ENCODE measurements around the gene STUM.

Gene STUM

GRCh38 chr1:226563666-226564065 lies 15.1 kb downstream of the STUM start:
- no peaks in the 10 kb centered on the region for H3K79me2 ChIP-seq (ENCODE audit: insufficient read depth, low read length)
- no peak overlapping the region for H3K4me2 ChIP-seq (ENCODE audit: low read depth, low read length, poor library complexity, severe bottlenecking)
- no peaks in the 10 kb centered on the region for H4K20me1 ChIP-seq (ENCODE audit: low read depth, low read length)
- no peak overlapping the region for H2AFZ ChIP-seq (ENCODE audit: low read depth, low read length, severe bottlenecking)
- no peaks in the 10 kb centered on the region for H3K9me3 ChIP-seq (ENCODE audit: insufficient read depth, low read length)
- no peaks in the 10 kb centered on the region for H3K36me3 ChIP-seq (ENCODE audit: low read length)
- no peak overlapping the region for H3K4me3 ChIP-seq (ENCODE audit: insufficient read depth, low read length, poor library complexity, severe bottlenecking)
- no peak overlapping the region for H3K9ac ChIP-seq (ENCODE audit: low read length)
- H3K27ac ChIP-seq (ENCODE audit: low read depth, low read length), result no peak overlapping the region
- H3F3A ChIP-seq (ENCODE audit: insufficient read depth), result no peaks in the 10 kb centered on the region
- no peaks in the 10 kb centered on the region for H3K9me2 ChIP-seq (replicated peaks; ENCODE audit: insufficient read depth, low read length)
- H3K27me3 ChIP-seq (ENCODE audit: low read length), result no peaks in the 10 kb centered on the region
- TF ChIP-seq CTCF (IDR thresholded peaks at IDR 0.05; ENCODE audit: insufficient read depth, low read length, poor library complexity, severe bottlenecking) (no peak), EZH2phosphoT487 (conservative IDR thresholded peaks at IDR 0.05; ENCODE audit: low read length) (no peak)

- Histone ChIP-seq H3F3A (ENCODE audit: insufficient read depth) (no peaks in the 10 kb centered on the region), H3K79me2 (ENCODE audit: insufficient read depth, low read length) (no peaks in the 10 kb centered on the region), H3K4me2 (ENCODE audit: low read depth, low read length, poor library complexity, severe bottlenecking) (no peak overlapping the region), H3K9ac (ENCODE audit: low read length) (no peak overlapping the region), H3K4me3 (ENCODE audit: insufficient read depth, low read length, poor library complexity, severe bottlenecking) (no peak overlapping the region), H3K9me2 (replicated peaks; ENCODE audit: insufficient read depth, low read length) (no peaks in the 10 kb centered on the region), H4K20me1 (ENCODE audit: low read depth, low read length) (no peaks in the 10 kb centered on the region), H3K27ac (ENCODE audit: low read depth, low read length) (no peak overlapping the region), H3K27me3 (ENCODE audit: low read length) (no peaks in the 10 kb centered on the region), H2AFZ (ENCODE audit: low read depth, low read length, severe bottlenecking) (no peak overlapping the region), H3K9me3 (ENCODE audit: insufficient read depth, low read length) (no peaks in the 10 kb centered on the region), H3K36me3 (ENCODE audit: low read length) (no peaks in the 10 kb centered on the region)
- TF ChIP-seq CTCF (IDR thresholded peaks at IDR 0.05; ENCODE audit: insufficient read depth, low read length, poor library complexity, severe bottlenecking), result no peak
- no peak for TF ChIP-seq EZH2phosphoT487 (conservative IDR thresholded peaks at IDR 0.05; ENCODE audit: low read length)
These were observed 16.9 kb downstream of the STUM start for GRCh38 chr1:226565476-226565875.

- no peaks in the 10 kb centered on the region for H4K20me1 ChIP-seq (ENCODE audit: low read depth, low read length)
- no peak overlapping the region for H2AFZ ChIP-seq (ENCODE audit: low read depth, low read length, severe bottlenecking)
These were observed 17.7 kb downstream of the STUM start for GRCh38 chr1:226566234-226566633.

More at GRCh38 chr1:226566234-226566633, 17.7 kb downstream of the STUM start:
- Histone ChIP-seq H3K27ac (ENCODE audit: low read depth, low read length) (no peak overlapping the region), H3K9me2 (replicated peaks; ENCODE audit: insufficient read depth, low read length) (no peaks in the 10 kb centered on the region), H3K9ac (ENCODE audit: low read length) (no peak overlapping the region), H3K79me2 (ENCODE audit: insufficient read depth, low read length) (no peaks in the 10 kb centered on the region), H3K4me3 (ENCODE audit: insufficient read depth, low read length, poor library complexity, severe bottlenecking) (no peak overlapping the region), H3F3A (ENCODE audit: insufficient read depth) (no peaks in the 10 kb centered on the region), H3K9me3 (ENCODE audit: insufficient read depth, low read length) (no peaks in the 10 kb centered on the region), H3K4me2 (ENCODE audit: low read depth, low read length, poor library complexity, severe bottlenecking) (no peak overlapping the region), H3K27me3 (ENCODE audit: low read length) (no peaks in the 10 kb centered on the region), H3K36me3 (ENCODE audit: low read length) (no peaks in the 10 kb centered on the region)
- no peak for TF ChIP-seq CTCF (IDR thresholded peaks at IDR 0.05; ENCODE audit: insufficient read depth, low read length, poor library complexity, severe bottlenecking)
- TF ChIP-seq EZH2phosphoT487 (conservative IDR thresholded peaks at IDR 0.05; ENCODE audit: low read length), result no peak

All from SU-DHL-6 (cell line).